HL-60 (cell line): Measurements from ENCODE around the gene SLC17A3.

Source experiments
- REST ChIP-seq: IDR thresholded peaks from 2 replicates; pipeline ENCODE4 v1.6.1; 2012; ENCODE audit warnings: low read depth; ENCODE audit not compliant: insufficient replicate concordance
- TF ChIP-seq, protein P1 (sequence below): IDR thresholded peaks from one replicate; pipeline ENCODE4 v1.5.1; 2011; ENCODE audit warnings: low read length, control low read depth, inconsistent platforms; ENCODE audit not compliant: insufficient read depth

- no peak for TF ChIP-seq REST
- TF ChIP-seq, protein P1, sequence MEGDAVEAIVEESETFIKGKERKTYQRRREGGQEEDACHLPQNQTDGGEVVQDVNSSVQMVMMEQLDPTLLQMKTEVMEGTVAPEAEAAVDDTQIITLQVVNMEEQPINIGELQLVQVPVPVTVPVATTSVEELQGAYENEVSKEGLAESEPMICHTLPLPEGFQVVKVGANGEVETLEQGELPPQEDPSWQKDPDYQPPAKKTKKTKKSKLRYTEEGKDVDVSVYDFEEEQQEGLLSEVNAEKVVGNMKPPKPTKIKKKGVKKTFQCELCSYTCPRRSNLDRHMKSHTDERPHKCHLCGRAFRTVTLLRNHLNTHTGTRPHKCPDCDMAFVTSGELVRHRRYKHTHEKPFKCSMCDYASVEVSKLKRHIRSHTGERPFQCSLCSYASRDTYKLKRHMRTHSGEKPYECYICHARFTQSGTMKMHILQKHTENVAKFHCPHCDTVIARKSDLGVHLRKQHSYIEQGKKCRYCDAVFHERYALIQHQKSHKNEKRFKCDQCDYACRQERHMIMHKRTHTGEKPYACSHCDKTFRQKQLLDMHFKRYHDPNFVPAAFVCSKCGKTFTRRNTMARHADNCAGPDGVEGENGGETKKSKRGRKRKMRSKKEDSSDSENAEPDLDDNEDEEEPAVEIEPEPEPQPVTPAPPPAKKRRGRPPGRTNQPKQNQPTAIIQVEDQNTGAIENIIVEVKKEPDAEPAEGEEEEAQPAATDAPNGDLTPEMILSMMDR, result no peak
These were observed 5.4 kb downstream of the SLC17A3 start for GRCh38 chr6:25868436-25869183.
